SIG-M5 treated with dmso at 0.1 percent for 504 hours (cell line): ENCODE measurements around the gene DNER.
"Not testable (repeated sequence)": the region's sequence is repeated elsewhere in the genome, so short reads cannot be mapped to it uniquely, and the experiment has no call there.

Source experiments
- DNase-seq: peaks from one replicate; lab custom pipeline; 2025; ENCODE audit not compliant: unreplicated experiment; lab: John Stamatoyannopoulos, UW

The DNER gene

GRCh38 chr2:229714080-229714735, at the start of gene DNER:
DNER (minus strand) TSS chr2:229714555; CDS start chr2:229714423, 132 bp downstream.
- peak; percentile 48 for DNase-seq

GRCh38 chr2:229761663-229762062, 47.3 kb upstream of the DNER start:
- no peak for DNase-seq

- DNase-seq, result not testable (repeated sequence)
These were observed 43.1 kb upstream of the DNER start for GRCh38 chr2:229757462-229757861.

- no peak for DNase-seq
These were observed 38.8 kb upstream of the DNER start for GRCh38 chr2:229752970-229753729.

- DNase-seq, result no peak
These were observed 35.4 kb upstream of the DNER start for GRCh38 chr2:229749779-229750178.

- no peak for DNase-seq
These were observed 34.6 kb upstream of the DNER start for GRCh38 chr2:229748950-229749349.

- DNase-seq, result not testable (repeated sequence)
These were observed 28.3 kb upstream of the DNER start for GRCh38 chr2:229742691-229743090.

GRCh38 chr2:229740279-229740678, 25.9 kb upstream of the DNER start:
- no peak for DNase-seq

GRCh38 chr2:229738024-229738625, 23.8 kb upstream of the DNER start:
- no peak for DNase-seq

GRCh38 chr2:229734410-229734809, 20.1 kb upstream of the DNER start:
- no peak for DNase-seq

GRCh38 chr2:229733611-229734245, 19.4 kb upstream of the DNER start:
- DNase-seq, result no peak

- DNase-seq, result no peak
These were observed 18.5 kb upstream of the DNER start for GRCh38 chr2:229732897-229733296.

GRCh38 chr2:229731916-229732315, 17.6 kb upstream of the DNER start:
- DNase-seq, result no peak

- DNase-seq, result no peak
These were observed 17.0 kb upstream of the DNER start for GRCh38 chr2:229731363-229731762.

- peak; percentile 24 for DNase-seq
These were observed 14.0 kb upstream of the DNER start for GRCh38 chr2:229728370-229728769.

GRCh38 chr2:229726643-229727042, 12.3 kb upstream of the DNER start:
- DNase-seq, result no peak

GRCh38 chr2:229725716-229726574, 11.6 kb upstream of the DNER start:
- DNase-seq, result no peak

GRCh38 chr2:229723192-229723591, 8.8 kb upstream of the DNER start:
- DNase-seq, result peak; percentile 71

GRCh38 chr2:229719926-229720647, 5.7 kb upstream of the DNER start:
- no peak for DNase-seq

- DNase-seq, result no peak
These were observed 3.7 kb upstream of the DNER start for GRCh38 chr2:229718057-229718456.
